WERI-Rb-1 (cell line): ENCODE measurements around the gene RBMS3.

ENCODE experiments used
- DNase-seq: peaks from one replicate; pipeline ENCODE4 v3.0.0-alpha.2; 2020
- H3K27ac ChIP-seq: fragments of 250-450 bp; sonication (Bioruptor Pico); 2 replicates; pipeline ENCODE4 v1.5.1; 2020; ENCODE audit warnings: mild to moderate bottlenecking, moderate library complexity
- H3K27me3 ChIP-seq: fragments of 250-450 bp; sonication (Bioruptor Pico); 2 replicates; pipeline ENCODE4 v1.5.1; 2021; ENCODE audit warnings: mild to moderate bottlenecking, low read depth, moderate library complexity; ENCODE audit not compliant: insufficient read depth, severe bottlenecking
- H3K36me3 ChIP-seq: fragments of 250-450 bp; sonication (Bioruptor Pico); 2 replicates; pipeline ENCODE4 v1.5.1; 2020; ENCODE audit warnings: mild to moderate bottlenecking, moderate library complexity
- H3K4me3 ChIP-seq: 2 replicates; pipeline ENCODE4 v1.5.1; 2011; ENCODE audit warnings: low read depth, mild to moderate bottlenecking, control low read depth, low read length
- H3K9me3 ChIP-seq: fragments of 250-450 bp; sonication (Bioruptor Pico); 2 replicates; pipeline ENCODE4 v1.5.1; 2021; ENCODE audit warnings: mild to moderate bottlenecking, moderate library complexity; ENCODE audit not compliant: severe bottlenecking
- CTCF ChIP-seq: IDR thresholded peaks from 2 replicates; pipeline ENCODE4 v1.5.1; 2011; ENCODE audit warnings: low read depth, mild to moderate bottlenecking, control low read depth, inconsistent platforms, low read length

Gene RBMS3

GRCh38 chr3:29545615-29546014 is 264.7 kb downstream of the RBMS3 start:
- Histone ChIP-seq H3K27ac (no peak overlapping the region), H3K36me3 (no peaks in the 10 kb centered on the region), H3K9me3 (no peaks in the 10 kb centered on the region), H3K27me3 (no peaks in the 10 kb centered on the region), H3K4me3 (no peak overlapping the region)
- no peak for DNase-seq
- no peak for TF ChIP-seq CTCF

- Histone ChIP-seq H3K9me3 (no peaks in the 10 kb centered on the region), H3K27ac (no peak overlapping the region)
These were observed 271.2 kb downstream of the RBMS3 start for GRCh38 chr3:29552051-29552450.

GRCh38 chr3:29554566-29554965 is 273.7 kb downstream of the RBMS3 start:
- Histone ChIP-seq H3K36me3 (no peaks in the 10 kb centered on the region), H3K27me3 (no peaks in the 10 kb centered on the region), H3K27ac (no peak overlapping the region), H3K9me3 (no peaks in the 10 kb centered on the region), H3K4me3 (no peak overlapping the region)
- DNase-seq = no peak
- TF ChIP-seq CTCF = no peak

More at GRCh38 chr3:29552051-29552450, 271.2 kb downstream of the RBMS3 start:
- Histone ChIP-seq H3K27me3 (no peaks in the 10 kb centered on the region), H3K4me3 (no peak overlapping the region), H3K36me3 (no peaks in the 10 kb centered on the region)
- no peak for DNase-seq
- no peak for TF ChIP-seq CTCF

GRCh38 chr3:29555590-29555989 is 274.7 kb downstream of the RBMS3 start:
- Histone ChIP-seq H3K36me3 (no peaks in the 10 kb centered on the region), H3K9me3 (no peaks in the 10 kb centered on the region), H3K4me3 (no peak overlapping the region), H3K27me3 (no peaks in the 10 kb centered on the region), H3K27ac (no peak overlapping the region)
- no peak for TF ChIP-seq CTCF
- no peak for DNase-seq

GRCh38 chr3:29557186-29557585 is 276.3 kb downstream of the RBMS3 start:
- H3K4me3 ChIP-seq = no peak overlapping the region
- no peak for DNase-seq
- H3K9me3 ChIP-seq = no peaks in the 10 kb centered on the region
- H3K27ac ChIP-seq = no peak overlapping the region
- H3K27me3 ChIP-seq = no peaks in the 10 kb centered on the region
- TF ChIP-seq CTCF = no peak
- no peaks in the 10 kb centered on the region for H3K36me3 ChIP-seq

- Histone ChIP-seq H3K27me3 (no peaks in the 10 kb centered on the region), H3K27ac (no peak overlapping the region), H3K4me3 (no peak overlapping the region), H3K9me3 (no peaks in the 10 kb centered on the region), H3K36me3 (no peaks in the 10 kb centered on the region)
- no peak for TF ChIP-seq CTCF
- DNase-seq = no peak
These were observed 277.0 kb downstream of the RBMS3 start for GRCh38 chr3:29557825-29558224.
